BE2C (cell line): ENCODE measurements around the gene LRRIQ1.
"Not testable (repeated sequence)": the region's sequence is repeated elsewhere in the genome, so short reads cannot be mapped to it uniquely, and the experiment has no call there.

Experiments used
- DNase-seq: peaks from one replicate; pipeline ENCODE4 v3.0.0-alpha.2; 2020
- H3K27me3 ChIP-seq: fragments of 250-450 bp; sonication (Bioruptor Pico); 2 replicates; pipeline ENCODE4 v1.5.1; 2020; ENCODE audit warnings: mild to moderate bottlenecking
- H3K36me3 ChIP-seq: fragments of 250-450 bp; sonication (Bioruptor Pico); 2 replicates; pipeline ENCODE4 v1.5.1; 2020; ENCODE audit warnings: mild to moderate bottlenecking
- H3K4me1 ChIP-seq: fragments of 250-450 bp; sonication (Bioruptor Pico); 2 replicates; pipeline ENCODE4 v1.5.1; 2020
- H3K4me3 ChIP-seq: 2 replicates; pipeline ENCODE4 v1.5.1; 2011; ENCODE audit warnings: low read depth, low read length
- H3K9me3 ChIP-seq: fragments of 250-450 bp; sonication (Bioruptor Pico); 2 replicates; pipeline ENCODE4 v1.5.1; 2020
- TF ChIP-seq, protein P1 (sequence below): IDR thresholded peaks from 2 replicates; pipeline ENCODE4 v1.5.1; 2012; ENCODE audit warnings: mild to moderate bottlenecking, low read depth, low read length

Gene LRRIQ1

GRCh38 chr12:84998341-84998740, 37.8 kb upstream of the LRRIQ1 start:
- TF ChIP-seq, protein P1, sequence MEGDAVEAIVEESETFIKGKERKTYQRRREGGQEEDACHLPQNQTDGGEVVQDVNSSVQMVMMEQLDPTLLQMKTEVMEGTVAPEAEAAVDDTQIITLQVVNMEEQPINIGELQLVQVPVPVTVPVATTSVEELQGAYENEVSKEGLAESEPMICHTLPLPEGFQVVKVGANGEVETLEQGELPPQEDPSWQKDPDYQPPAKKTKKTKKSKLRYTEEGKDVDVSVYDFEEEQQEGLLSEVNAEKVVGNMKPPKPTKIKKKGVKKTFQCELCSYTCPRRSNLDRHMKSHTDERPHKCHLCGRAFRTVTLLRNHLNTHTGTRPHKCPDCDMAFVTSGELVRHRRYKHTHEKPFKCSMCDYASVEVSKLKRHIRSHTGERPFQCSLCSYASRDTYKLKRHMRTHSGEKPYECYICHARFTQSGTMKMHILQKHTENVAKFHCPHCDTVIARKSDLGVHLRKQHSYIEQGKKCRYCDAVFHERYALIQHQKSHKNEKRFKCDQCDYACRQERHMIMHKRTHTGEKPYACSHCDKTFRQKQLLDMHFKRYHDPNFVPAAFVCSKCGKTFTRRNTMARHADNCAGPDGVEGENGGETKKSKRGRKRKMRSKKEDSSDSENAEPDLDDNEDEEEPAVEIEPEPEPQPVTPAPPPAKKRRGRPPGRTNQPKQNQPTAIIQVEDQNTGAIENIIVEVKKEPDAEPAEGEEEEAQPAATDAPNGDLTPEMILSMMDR = no peak
- DNase-seq = no peak
- no peak overlapping the region for H3K4me3 ChIP-seq
- no peaks in the 10 kb centered on the region for H3K36me3 ChIP-seq
- no peaks in the 10 kb centered on the region for H3K4me1 ChIP-seq
- H3K27me3 ChIP-seq = no peaks in the 10 kb centered on the region
- no peaks in the 10 kb centered on the region for H3K9me3 ChIP-seq

GRCh38 chr12:85000729-85001128, 35.4 kb upstream of the LRRIQ1 start:
- TF ChIP-seq, protein P1 = no peak
- Histone ChIP-seq H3K36me3 (no peaks in the 10 kb centered on the region), H3K4me1 (no peaks in the 10 kb centered on the region), H3K9me3 (no peaks in the 10 kb centered on the region), H3K27me3 (no peaks in the 10 kb centered on the region), H3K4me3 (no peak overlapping the region)
- DNase-seq = no peak

- Histone ChIP-seq H3K36me3 (no peaks in the 10 kb centered on the region), H3K4me3 (no peak overlapping the region), H3K27me3 (no peaks in the 10 kb centered on the region), H3K9me3 (no peaks in the 10 kb centered on the region), H3K4me1 (0 out of 2 replicates have a peak, but pooled peaks cover 3% of the 10 kb centered on the region)
- TF ChIP-seq, protein P1 = no peak
- no peak for DNase-seq
These were observed 33.3 kb upstream of the LRRIQ1 start for GRCh38 chr12:85002778-85003296.

- H3K4me3 ChIP-seq = no peak overlapping the region
- TF ChIP-seq, protein P1 = no peak
These were observed 31.9 kb upstream of the LRRIQ1 start for GRCh38 chr12:85004204-85004603.

DNA sequence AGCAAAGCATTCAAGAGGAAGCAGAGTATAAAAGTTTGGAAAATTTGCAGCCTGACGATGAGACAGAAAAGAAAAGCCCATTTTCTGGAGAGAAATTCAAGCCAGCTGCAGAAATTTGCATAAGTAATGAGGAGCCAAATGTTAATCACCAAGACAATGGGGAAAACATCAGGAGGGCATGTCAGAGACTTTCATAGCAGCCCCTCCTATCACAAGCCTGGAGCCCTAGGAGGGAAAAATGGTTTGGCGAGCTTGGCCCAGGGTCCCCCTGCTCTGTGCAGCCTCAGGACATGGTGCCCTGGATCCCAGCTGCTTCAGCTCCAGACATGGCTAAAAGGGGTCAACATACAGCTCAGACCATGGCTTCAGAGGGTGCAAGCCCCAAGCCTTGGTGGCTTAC, 31.1 kb upstream of the LRRIQ1 start:
- not testable (repeated sequence) for H3K4me1 ChIP-seq, H3K9me3 ChIP-seq, H3K4me3 ChIP-seq, DNase-seq, H3K27me3 ChIP-seq, H3K36me3 ChIP-seq

More at GRCh38 chr12:85004204-85004603, 31.9 kb upstream of the LRRIQ1 start:
- Histone ChIP-seq H3K9me3 (no peaks in the 10 kb centered on the region), H3K27me3 (no peaks in the 10 kb centered on the region), H3K36me3 (no peaks in the 10 kb centered on the region), H3K4me1 (0 out of 2 replicates have a peak, but pooled peaks cover 3% of the 10 kb centered on the region)
- DNase-seq = no peak

DNA sequence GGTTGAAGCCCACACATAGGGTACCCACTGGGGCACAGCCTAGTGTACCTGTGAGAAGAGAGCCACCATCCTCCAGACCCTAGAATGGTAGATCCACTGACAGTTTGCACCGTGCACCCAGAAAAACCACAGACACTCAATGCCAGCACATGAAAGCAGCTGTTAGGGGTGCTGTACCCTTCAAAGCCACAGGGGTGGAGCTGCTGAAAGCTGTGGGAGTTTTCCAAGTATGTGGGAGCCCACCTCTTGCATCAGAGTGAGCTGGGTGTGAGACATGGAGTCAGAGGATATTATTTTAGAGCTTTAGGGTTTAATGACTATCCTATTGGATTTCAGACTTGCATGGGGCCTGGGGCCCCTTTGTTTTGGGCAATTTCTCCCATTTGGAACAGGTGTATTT, 30.5 kb upstream of the LRRIQ1 start:
- TF ChIP-seq, protein P1 = no peak
- Histone ChIP-seq H3K4me1 (0 out of 2 replicates have a peak, but pooled peaks cover 3% of the 10 kb centered on the region), H3K36me3 (no peaks in the 10 kb centered on the region), H3K9me3 (no peaks in the 10 kb centered on the region), H3K4me3 (no peak overlapping the region), H3K27me3 (no peaks in the 10 kb centered on the region)
- no peak for DNase-seq
